HepG2 (cell line): ENCODE data around the gene SPRED2. TPM values are rescaled to one million over a fixed set of nuclear protein-coding genes. Genes with fewer than 3 reads are reported as not detected.

Experiments used
- ATF4 ChIP-seq, 2 experiments: fragments of 450-650 bp in 1 of 2; sonication (generic) in 1 of 2; formaldehyde crosslinking; IDR thresholded peaks; 2 replicates each; pipeline versions ENCODE4 v1.5.0 to v1.8.0; 2020 to 2022; ENCODE audit warnings: mild to moderate bottlenecking in 1 of 2, missing genetic modification reagents in 1 of 2
- BORCS8-MEF2B ChIP-seq: sonication (generic); formaldehyde crosslinking; IDR thresholded peaks from 2 replicates; pipeline ENCODE4 v1.8.0; 2022; ENCODE audit warnings: mild to moderate bottlenecking, missing genetic modification reagents
- ETS1 ChIP-seq: sonication (generic); formaldehyde crosslinking; IDR thresholded peaks from 2 replicates; pipeline ENCODE4 v1.4.0; 2020; ENCODE audit warnings: missing genetic modification reagents
- FLYWCH1 ChIP-seq: sonication (generic); formaldehyde crosslinking; IDR thresholded peaks from 2 replicates; pipeline ENCODE4 v1.8.1; 2023; ENCODE audit warnings: mild to moderate bottlenecking, missing genetic modification reagents
- FUBP1 ChIP-seq: sonication (generic); formaldehyde crosslinking; IDR thresholded peaks from 2 replicates; pipeline ENCODE4 v1.5.1; 2020; ENCODE audit warnings: missing genetic modification reagents, mild to moderate bottlenecking, borderline replicate concordance
- HMGXB3 ChIP-seq: sonication (generic); formaldehyde crosslinking; IDR thresholded peaks from 2 replicates; pipeline ENCODE4 v1.4.0; 2020; ENCODE audit warnings: missing genetic modification reagents, borderline replicate concordance
- KDM5A ChIP-seq: fragments of 200-600 bp; sonication (generic); IDR thresholded peaks from 2 replicates; pipeline ENCODE4 v1.7.0; 2018; ENCODE audit warnings: antibody characterized with exemption, mild to moderate bottlenecking, low read length, borderline replicate concordance
- RARA ChIP-seq: IDR thresholded peaks from 2 replicates; pipeline ENCODE4 v1.6.1; 2016; ENCODE audit warnings: missing genetic modification reagents, missing compliant biosample characterization
- ZBTB3 ChIP-seq: sonication (generic); formaldehyde crosslinking; IDR thresholded peaks from 2 replicates; pipeline ENCODE4 v1.4.0; 2020; ENCODE audit warnings: low read depth, mild to moderate bottlenecking, moderate library complexity, missing genetic modification reagents, borderline replicate concordance
- ZBTB37 ChIP-seq: sonication (generic); formaldehyde crosslinking; IDR thresholded peaks from 2 replicates; pipeline ENCODE4 v1.4.0; 2020; ENCODE audit warnings: mild to moderate bottlenecking, missing genetic modification reagents
- ZFX ChIP-seq: sonication (generic); formaldehyde crosslinking; IDR thresholded peaks from 2 replicates; pipeline ENCODE4 v1.4.0; 2020; ENCODE audit warnings: mild to moderate bottlenecking, low read depth, missing genetic modification reagents, moderate library complexity
- ZKSCAN5 ChIP-seq: sonication (generic); formaldehyde crosslinking; IDR thresholded peaks from 2 replicates; pipeline ENCODE4 v1.5.1; 2020; ENCODE audit warnings: mild to moderate bottlenecking, missing genetic modification reagents
- ZNF234 ChIP-seq: sonication (generic); formaldehyde crosslinking; conservative IDR thresholded peaks from 2 replicates; pipeline ENCODE4 v1.5.1; 2020; ENCODE audit warnings: mild to moderate bottlenecking, missing genetic modification reagents
- ZNF260 ChIP-seq: sonication (generic); formaldehyde crosslinking; IDR thresholded peaks from 2 replicates; pipeline ENCODE4 v1.4.0; 2020; ENCODE audit warnings: missing genetic modification reagents, low read depth, mild to moderate bottlenecking, borderline replicate concordance
- ZNF264 ChIP-seq: sonication (generic); formaldehyde crosslinking; IDR thresholded peaks from 2 replicates; pipeline ENCODE4 v1.4.0; 2020; ENCODE audit warnings: missing genetic modification reagents
- ZNF335 ChIP-seq: sonication (generic); formaldehyde crosslinking; IDR thresholded peaks from 2 replicates; pipeline ENCODE4 v1.4.0; 2020; ENCODE audit warnings: missing genetic modification reagents
- ZNF350 ChIP-seq: sonication (generic); formaldehyde crosslinking; IDR thresholded peaks from 2 replicates; pipeline ENCODE4 v1.4.0; 2020; ENCODE audit warnings: mild to moderate bottlenecking, low read depth, missing genetic modification reagents, borderline replicate concordance
- ZNF558 ChIP-seq: sonication (generic); formaldehyde crosslinking; IDR thresholded peaks from 2 replicates; pipeline ENCODE4 v1.9.0; 2022; ENCODE audit warnings: mild to moderate bottlenecking, missing genetic modification reagents, borderline replicate concordance
- polyA plus RNA-seq, 8 experiments: library from polyadenylated mRNA; depleted of rRNA in 3 of 8; stranded (reverse) in 7 of 8; unstranded in 1 of 8; fragments of >200 nt; fragmentation: Illumina TruSeq in 4 of 8; extraction: Trizol in 4 of 8; gene quantifications; 2 replicates each; pipeline versions ENCODE4 v1.2.1 to v1.2.3, GENCODE V29; 2011 to 2016; ENCODE audit warnings: low read depth in 4 of 8, missing spikeins in 1 of 8, mixed read lengths in 1 of 8; ENCODE audit not compliant: insufficient read depth in 1 of 8
- total RNA-seq, 5 experiments: library from RNA; depleted of rRNA; stranded (reverse); fragments of >200 nt; fragmentation: Illumina TruSeq; extraction: Trizol; gene quantifications; 2 replicates each; pipeline ENCODE4 v1.2.3, GENCODE V29; 2016; ENCODE audit warnings: low read depth in 1 of 5

Gene SPRED2
- total and polyA plus RNA-seq, 2 of the 13 experiments (the other 11 are each of a cell fraction or from before 2014, with no cell fraction given), result 13.0 to 37.0 TPM

DNA sequence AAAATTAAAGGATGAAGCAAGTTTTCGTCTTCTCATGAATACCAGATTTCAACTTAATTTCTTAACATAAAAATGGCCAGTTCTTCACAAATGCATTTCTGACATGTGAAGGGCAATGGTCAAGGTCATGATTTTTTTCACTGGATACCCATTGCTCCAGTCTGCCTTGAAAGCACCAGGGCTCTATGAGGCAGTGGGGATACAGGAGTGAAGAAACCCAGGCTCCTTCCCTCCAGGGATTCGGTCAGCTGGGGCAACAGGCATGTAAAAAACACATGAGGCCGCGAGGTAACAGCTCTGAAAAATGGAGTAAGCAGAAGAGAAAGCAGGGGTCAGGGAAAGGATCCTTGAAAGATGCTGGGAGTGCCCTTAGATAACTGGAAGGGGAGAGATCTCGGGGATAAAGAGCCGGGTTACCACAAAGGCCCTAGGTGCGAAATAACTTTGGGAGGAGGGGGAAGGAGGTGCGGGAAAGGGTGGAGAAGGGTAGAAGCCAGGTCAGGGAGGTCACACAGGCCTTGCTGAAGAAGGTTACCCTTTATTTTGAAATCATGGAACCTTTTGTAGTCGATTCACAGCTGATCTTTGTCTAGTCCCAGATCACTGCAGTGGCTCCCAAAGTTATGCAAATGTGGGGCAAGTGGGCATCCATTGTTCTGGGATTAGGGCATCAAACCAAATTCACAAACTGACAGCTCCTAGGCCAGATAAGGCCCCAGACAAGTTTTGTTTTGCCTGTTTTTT is 5.2 kb upstream of the SPRED2 start (continued):
- TF ChIP-seq ZNF350 (CRISPR knock-in tag) (peak; percentile 44; the same call in 1 of the 2 replicates), ZBTB37 (CRISPR knock-in tag) (no peak), ZNF234 (CRISPR knock-in tag) (no peak), FLYWCH1 (CRISPR knock-in tag) (0 out of 2 replicates have a peak, but pooled peaks have one; percentile 21), ATF4 (CRISPR knock-in tag; IDR thresholded peaks at IDR 0.05) (no peak), ZNF335 (CRISPR knock-in tag) (no peak), KDM5A (no peak), ZKSCAN5 (CRISPR knock-in tag) (no peak), ZNF558 (CRISPR knock-in tag) (0 out of 2 replicates have a peak, but pooled peaks have one; percentile 50), ZFX (CRISPR knock-in tag) (0 out of 2 replicates have a peak, but pooled peaks have one; percentile 3), ZBTB3 (CRISPR knock-in tag) (no peak), ZNF264 (CRISPR knock-in tag) (no peak), BORCS8-MEF2B (CRISPR knock-in tag) (peak; percentile 11; the same call in 1 of the 2 replicates), ZNF260 (CRISPR knock-in tag) (no peak), RARA (CRISPR knock-in tag) (no peak), FUBP1 (CRISPR knock-in tag) (no peak), HMGXB3 (CRISPR knock-in tag) (no peak), ETS1 (CRISPR knock-in tag) (no peak)
